SU-DHL-6 (cell line): ENCODE data around the gene MBD5.

Source experiments
- CTCF ChIP-seq: fragments of 200-600 bp; sonication (generic); IDR thresholded peaks from one replicate; pipeline ENCODE4 v1.5.1; 2017; ENCODE audit warnings: antibody characterized with exemption, mild to moderate bottlenecking, low read length, moderate library complexity; ENCODE audit not compliant: insufficient read depth, poor library complexity, severe bottlenecking
- EZH2phosphoT487 ChIP-seq: fragments of 200-600 bp; sonication (generic), shearing (Covaris generic); conservative IDR thresholded peaks from 2 replicates; pipeline ENCODE4 v1.6.1; 2018; ENCODE audit warnings: mild to moderate bottlenecking, antibody characterized with exemption, low read length, moderate library complexity, mixed read lengths

GRCh38 chr2:148540022-148540421 lies 519.1 kb downstream of the MBD5 start:
- TF ChIP-seq CTCF: no peak
- TF ChIP-seq EZH2phosphoT487: no peak
